ENCODE data around the gene LY6G5B.

LY6G5B gene

GRCh38 chr6:31621991-31622390, 47.8 kb upstream of the LY6G5B start:
- Histone ChIP-seq H4K20me1 (ENCODE audit: insufficient read depth, low read length) (no peaks in the 10 kb centered on the region), H3K79me2 (ENCODE audit: low read length) (peaks cover 64% of the 10 kb centered on the region), H3K4me2 (ENCODE audit: low read depth, low read length) (peak overlapping the region; percentile 71), H3K27ac (ENCODE audit: low read length) (no peak overlapping the region), H2AFZ (ENCODE audit: low read length) (no peak overlapping the region), H3K4me3 (ENCODE audit: low read length) (peak overlapping the region; percentile 95), H3K9me3 (replicated peaks; ENCODE audit: insufficient read depth, low read length) (no peaks in the 10 kb centered on the region), H3K27me3 (replicated peaks; ENCODE audit: insufficient read depth, low read length) (no peaks in the 10 kb centered on the region), H3F3A (ENCODE audit: insufficient read depth, low read length) (peaks cover 7% of the 10 kb centered on the region; the same call in 1 of the 2 replicates), H3K9me2 (replicated peaks; ENCODE audit: insufficient read depth, low read length) (no peaks in the 10 kb centered on the region), H3K4me1 (ENCODE audit: low read length) (peaks cover 8% of the 10 kb centered on the region; the same call in 1 of the 2 replicates), H3K36me3 (replicated peaks; ENCODE audit: insufficient read depth, low read length) (peaks cover 10% of the 10 kb centered on the region; the same call in 1 of the 2 replicates), H3K9ac (ENCODE audit: low read length) (peak overlapping the region; percentile 97)
- no peak for TF ChIP-seq EZH2 (optimal IDR thresholded peaks at IDR 0.05; ENCODE audit: low read depth, low read length)
- TF ChIP-seq CTCF (IDR thresholded peaks at IDR 0.05; ENCODE audit: low read length) = no peak
- no peak for TF ChIP-seq EZH2phosphoT487 (IDR thresholded peaks at IDR 0.05; ENCODE audit: low read length)
- no peak for DNase-seq

GRCh38 chr6:31622684-31623091, 47.1 kb upstream of the LY6G5B start:
- DNase-seq = no peak

DNA sequence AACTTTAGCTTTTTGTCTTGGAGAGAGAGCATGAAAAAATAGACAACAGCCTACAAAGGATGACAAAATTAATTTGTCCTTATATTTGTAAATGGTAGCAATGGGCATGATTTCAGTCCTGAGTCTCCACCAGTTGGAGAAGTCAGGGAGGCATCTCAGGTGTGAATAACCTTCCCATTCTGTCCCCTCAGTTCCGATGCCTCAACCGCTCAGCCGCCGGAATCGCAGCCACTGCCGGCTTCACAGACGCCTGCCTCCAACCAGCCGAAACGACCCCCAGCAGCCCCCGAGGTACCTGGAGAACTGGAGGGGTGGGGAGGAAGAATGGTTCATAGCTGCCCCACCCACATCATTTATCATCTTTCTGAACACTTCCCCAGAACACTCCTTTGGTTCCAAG, 45.7 kb upstream of the LY6G5B start:
- H4K20me1 ChIP-seq (ENCODE audit: insufficient read depth, low read length) = no peaks in the 10 kb centered on the region; the same call in 1 of the 2 replicates
- no peak overlapping the region for H3K4me2 ChIP-seq (ENCODE audit: low read depth, low read length)
- H3K9me3 ChIP-seq (replicated peaks; ENCODE audit: insufficient read depth, low read length) = no peaks in the 10 kb centered on the region
- peaks cover 14% of the 10 kb centered on the region for H3K36me3 ChIP-seq (replicated peaks; ENCODE audit: insufficient read depth, low read length)
- peaks cover 7% of the 10 kb centered on the region; the same call in 1 of the 2 replicates for H3F3A ChIP-seq (ENCODE audit: insufficient read depth, low read length)
- no peak overlapping the region for H3K27ac ChIP-seq (ENCODE audit: low read length)
- no peak for DNase-seq
- H2AFZ ChIP-seq (ENCODE audit: low read length) = no peak overlapping the region
- no peak for TF ChIP-seq EZH2phosphoT487 (IDR thresholded peaks at IDR 0.05; ENCODE audit: low read length)
- H3K4me1 ChIP-seq (ENCODE audit: low read length) = peaks cover 8% of the 10 kb centered on the region; the same call in 1 of the 2 replicates
- no peak overlapping the region for H3K9ac ChIP-seq (ENCODE audit: low read length)
- peaks cover 82% of the 10 kb centered on the region for H3K79me2 ChIP-seq (ENCODE audit: low read length)
- no peaks in the 10 kb centered on the region for H3K27me3 ChIP-seq (replicated peaks; ENCODE audit: insufficient read depth, low read length)
- no peaks in the 10 kb centered on the region for H3K9me2 ChIP-seq (replicated peaks; ENCODE audit: insufficient read depth, low read length)
- no peak overlapping the region for H3K4me3 ChIP-seq (ENCODE audit: low read length)

More at GRCh38 chr6:31622684-31623091, 47.1 kb upstream of the LY6G5B start:
- Histone ChIP-seq H3K4me2 (ENCODE audit: low read depth, low read length) (peak overlapping the region; percentile 71; the same call in 1 of the 2 replicates), H3K9me2 (replicated peaks; ENCODE audit: insufficient read depth, low read length) (no peaks in the 10 kb centered on the region), H3K4me3 (ENCODE audit: low read length) (no peak overlapping the region), H2AFZ (ENCODE audit: low read length) (no peak overlapping the region), H4K20me1 (ENCODE audit: insufficient read depth, low read length) (no peaks in the 10 kb centered on the region), H3K9ac (ENCODE audit: low read length) (no peak overlapping the region), H3K4me1 (ENCODE audit: low read length) (peaks cover 8% of the 10 kb centered on the region; the same call in 1 of the 2 replicates), H3F3A (ENCODE audit: insufficient read depth, low read length) (peaks cover 7% of the 10 kb centered on the region; the same call in 1 of the 2 replicates), H3K36me3 (replicated peaks; ENCODE audit: insufficient read depth, low read length) (peaks cover 14% of the 10 kb centered on the region; the same call in 1 of the 2 replicates), H3K9me3 (replicated peaks; ENCODE audit: insufficient read depth, low read length) (no peaks in the 10 kb centered on the region), H3K27me3 (replicated peaks; ENCODE audit: insufficient read depth, low read length) (no peaks in the 10 kb centered on the region), H3K27ac (ENCODE audit: low read length) (no peak overlapping the region), H3K79me2 (ENCODE audit: low read length) (peaks cover 71% of the 10 kb centered on the region)
- no peak for TF ChIP-seq CTCF (IDR thresholded peaks at IDR 0.05; ENCODE audit: low read length)
- no peak for TF ChIP-seq EZH2 (optimal IDR thresholded peaks at IDR 0.05; ENCODE audit: low read depth, low read length)
- TF ChIP-seq EZH2phosphoT487 (IDR thresholded peaks at IDR 0.05; ENCODE audit: low read length) = no peak

- no peaks in the 10 kb centered on the region for H3K9me2 ChIP-seq (replicated peaks; ENCODE audit: insufficient read depth, low read length)
- DNase-seq = no peak
- TF ChIP-seq EZH2phosphoT487 (IDR thresholded peaks at IDR 0.05; ENCODE audit: low read length) (no peak), EZH2 (optimal IDR thresholded peaks at IDR 0.05; ENCODE audit: low read depth, low read length) (no peak), CTCF (IDR thresholded peaks at IDR 0.05; ENCODE audit: low read length) (no peak)
- no peaks in the 10 kb centered on the region for H3K9me3 ChIP-seq (replicated peaks; ENCODE audit: insufficient read depth, low read length)
- no peaks in the 10 kb centered on the region; the same call in 1 of the 2 replicates for H4K20me1 ChIP-seq (ENCODE audit: insufficient read depth, low read length)
- no peak overlapping the region for H3K4me2 ChIP-seq (ENCODE audit: low read depth, low read length)
- H3K79me2 ChIP-seq (ENCODE audit: low read length) = peaks cover 89% of the 10 kb centered on the region
- peaks cover 20% of the 10 kb centered on the region for H3K36me3 ChIP-seq (replicated peaks; ENCODE audit: insufficient read depth, low read length)
- no peak overlapping the region for H3K9ac ChIP-seq (ENCODE audit: low read length)
- H3K27ac ChIP-seq (ENCODE audit: low read length) = no peak overlapping the region
- no peaks in the 10 kb centered on the region for H3K27me3 ChIP-seq (replicated peaks; ENCODE audit: insufficient read depth, low read length)
- no peak overlapping the region for H3K4me3 ChIP-seq (ENCODE audit: low read length)
- H3F3A ChIP-seq (ENCODE audit: insufficient read depth, low read length) = no peaks in the 10 kb centered on the region; the same call in 1 of the 2 replicates
- H2AFZ ChIP-seq (ENCODE audit: low read length) = no peak overlapping the region
- peaks cover 8% of the 10 kb centered on the region; the same call in 1 of the 2 replicates for H3K4me1 ChIP-seq (ENCODE audit: low read length)
Measured at GRCh38 chr6:31626952-31627351, 42.8 kb upstream of the LY6G5B start.
